Kidney epithelial cell (primary cell): ENCODE measurements around the gene EFNB3. TPM values are rescaled to one million over a fixed set of nuclear protein-coding genes. Genes with fewer than 3 reads are reported as not detected.

Experiments
- DNase-seq: peaks from one replicate; pipeline ENCODE4 v3.0.0-alpha.2; 2010; ENCODE audit warnings: low read depth
- H3K27me3 ChIP-seq: 2 replicates; pipeline ENCODE4 v1.6.0; 2011; ENCODE audit warnings: low read length; ENCODE audit not compliant: control insufficient read depth, insufficient read depth
- H3K36me3 ChIP-seq: 2 replicates; pipeline ENCODE4 v1.5.1; 2011; ENCODE audit warnings: low read length; ENCODE audit not compliant: control insufficient read depth, insufficient read depth
- H3K4me3 ChIP-seq: 2 replicates; pipeline ENCODE4 v1.5.1; 2011; ENCODE audit warnings: low read depth, mild to moderate bottlenecking, control low read depth, low read length
- CTCF ChIP-seq: IDR thresholded peaks from 2 replicates; pipeline ENCODE4 v1.5.1; 2011; ENCODE audit warnings: mild to moderate bottlenecking, moderate library complexity, low read length, control low read depth, inconsistent platforms; ENCODE audit not compliant: insufficient read depth, poor library complexity, severe bottlenecking
- total RNA-seq: library from RNA; depleted of rRNA; stranded (reverse); fragments of >200 nt; gene quantifications from 2 replicates; pipeline ENCODE4 v1.2.3, GENCODE V29; 2015

The EFNB3 gene
- total RNA-seq, 1 donor from 2014 or later, result 4.7 TPM

- DNase-seq, result no peak
- Histone ChIP-seq H3K36me3 (no peaks in the 10 kb centered on the region), H3K4me3 (no peak overlapping the region), H3K27me3 (no peaks in the 10 kb centered on the region)
- TF ChIP-seq CTCF, result no peak
Observed at GRCh38 chr17:7748076-7748775, 43.2 kb downstream of the EFNB3 start.

GRCh38 chr17:7750321-7750821 lies 45.4 kb downstream of the EFNB3 start:
- peak; percentile 69 for DNase-seq
- TF ChIP-seq CTCF, result no peak

GRCh38 chr17:7754656-7755055 lies 49.7 kb downstream of the EFNB3 start:
- no peak for TF ChIP-seq CTCF
- H3K27me3 ChIP-seq, result no peaks in the 10 kb centered on the region
- H3K36me3 ChIP-seq, result no peaks in the 10 kb centered on the region
- no peak overlapping the region for H3K4me3 ChIP-seq
- DNase-seq, result no peak

More at GRCh38 chr17:7750321-7750821, 45.4 kb downstream of the EFNB3 start:
- Histone ChIP-seq H3K4me3 (no peak overlapping the region), H3K36me3 (no peaks in the 10 kb centered on the region), H3K27me3 (no peaks in the 10 kb centered on the region)

GRCh38 chr17:7755095-7755890 lies 50.3 kb downstream of the EFNB3 start:
- no peak overlapping the region for H3K4me3 ChIP-seq
- no peak for TF ChIP-seq CTCF
- no peak for DNase-seq

GRCh38 chr17:7756968-7757367 lies 52.0 kb downstream of the EFNB3 start:
- Histone ChIP-seq H3K27me3 (no peaks in the 10 kb centered on the region), H3K4me3 (no peak overlapping the region), H3K36me3 (no peaks in the 10 kb centered on the region)
- TF ChIP-seq CTCF, result no peak
- DNase-seq, result no peak

More at GRCh38 chr17:7755095-7755890, 50.3 kb downstream of the EFNB3 start:
- Histone ChIP-seq H3K36me3 (no peaks in the 10 kb centered on the region), H3K27me3 (no peaks in the 10 kb centered on the region)

Other genes with a start within 250 kb of the EFNB3 start
- gene ZBTB4, start 225.6 kb upstream of the EFNB3 start, total RNA-seq, result 26.3 and 28.3 TPM in 2 replicates
- not detected in 2 replicates for gene SLC35G6, start 223.8 kb upstream of the EFNB3 start, total RNA-seq
- gene POLR2A, start 220.8 kb upstream of the EFNB3 start, total RNA-seq, result 56.9 and 57.8 TPM in 2 replicates
- gene TNFSF12, start 156.1 kb upstream of the EFNB3 start, total RNA-seq, result 9.0 and 9.4 TPM in 2 replicates
- gene TNFSF13, start 146.5 kb upstream of the EFNB3 start, total RNA-seq, result 13.5 and 14.3 TPM in 2 replicates
- 107 and 109 TPM in 2 replicates for gene SENP3, start 143.3 kb upstream of the EFNB3 start, total RNA-seq
- gene CD68, start 125.6 kb upstream of the EFNB3 start, total RNA-seq, result 7.4 and 8.7 TPM in 2 replicates
- gene MPDU1, start 121.3 kb upstream of the EFNB3 start, total RNA-seq, result 161 and 187 TPM in 2 replicates
- 1.8 and 3.4 TPM in 2 replicates for gene SOX15, start 115.1 kb upstream of the EFNB3 start, total RNA-seq
- 43.0 and 45.7 TPM in 2 replicates for gene FXR2, start 90.3 kb upstream of the EFNB3 start, total RNA-seq
- gene SAT2, start 77.4 kb upstream of the EFNB3 start, total RNA-seq, result 61.6 and 76.0 TPM in 2 replicates
- gene SHBG, start 75.1 kb upstream of the EFNB3 start, total RNA-seq, result 0.79 TPM in 1 of 2 replicates, not detected in the other
- gene ATP1B2, start 54.3 kb upstream of the EFNB3 start, total RNA-seq, result not detected in 2 replicates
- gene TP53, start 17.7 kb upstream of the EFNB3 start, total RNA-seq, result 154 and 168 TPM in 2 replicates
- 13.3 and 14.9 TPM in 2 replicates for gene WRAP53, start 16.7 kb upstream of the EFNB3 start, total RNA-seq
- 0.04 TPM in 1 of 2 replicates, not detected in the other for gene DNAH2, start 12.5 kb downstream of the EFNB3 start, total RNA-seq
- 15.6 and 20.4 TPM in 2 replicates for gene KDM6B, start 129.0 kb downstream of the EFNB3 start, total RNA-seq
- 3.5 and 4.3 TPM in 2 replicates for gene TMEM88, start 149.9 kb downstream of the EFNB3 start, total RNA-seq
- gene NAA38, start 152.4 kb downstream of the EFNB3 start, total RNA-seq, result 50.5 and 51.0 TPM in 2 replicates
- 5.3 and 7.4 TPM in 2 replicates for gene CYB5D1, start 152.8 kb downstream of the EFNB3 start, total RNA-seq
- gene CHD3, start 183.6 kb downstream of the EFNB3 start, total RNA-seq, result 36.2 and 42.4 TPM in 2 replicates
- gene RNF227, start 211.1 kb downstream of the EFNB3 start, total RNA-seq, result 1.5 and 3.9 TPM in 2 replicates
- gene KCNAB3, start 224.7 kb downstream of the EFNB3 start, total RNA-seq, result 0.29 and 0.62 TPM in 2 replicates
- gene TRAPPC1, start 226.7 kb downstream of the EFNB3 start, total RNA-seq, result 45.5 and 51.6 TPM in 2 replicates
- 19.2 and 20.1 TPM in 2 replicates for gene CNTROB, start 227.0 kb downstream of the EFNB3 start, total RNA-seq